SK-N-SH treated with all-trans-retinoic acid at 6 μM for 48 hours (cell line): ENCODE measurements around the gene LCN2.

Source experiments
- GLIS3 ChIP-seq: fragments of 250-450 bp; sonication (Bioruptor Pico); IDR thresholded peaks from 2 replicates; pipeline ENCODE4 v1.5.0; 2020; ENCODE audit warnings: mild to moderate bottlenecking, moderate library complexity
- PPARA ChIP-seq: fragments of 250-450 bp; sonication (Bioruptor Pico); IDR thresholded peaks from 2 replicates; pipeline ENCODE4 v1.5.0; 2020; ENCODE audit warnings: mild to moderate bottlenecking, borderline replicate concordance
- RARB ChIP-seq: fragments of 250-450 bp; sonication (Bioruptor Pico); IDR thresholded peaks from 2 replicates; pipeline ENCODE4 v1.8.0; 2021; ENCODE audit warnings: mild to moderate bottlenecking, moderate library complexity
- ZFP30 ChIP-seq: fragments of 450-650 bp; formaldehyde crosslinking; IDR thresholded peaks from 2 replicates; pipeline ENCODE4 v1.5.0; 2022; ENCODE audit warnings: mild to moderate bottlenecking, moderate library complexity
- TF ChIP-seq, protein P1 (sequence below): fragments of 250-450 bp; sonication (Bioruptor Pico); IDR thresholded peaks from 2 replicates; pipeline ENCODE4 v1.5.1; 2021; ENCODE audit warnings: mild to moderate bottlenecking, moderate library complexity
- TF ChIP-seq, protein P2 (sequence below): fragments of 250-450 bp; sonication (Bioruptor Pico); IDR thresholded peaks from 2 replicates; pipeline ENCODE4 v1.8.0; 2020; ENCODE audit warnings: mild to moderate bottlenecking, moderate library complexity, borderline replicate concordance
- TF ChIP-seq, protein P3 (sequence below): fragments of 250-450 bp; sonication (Bioruptor Pico); IDR thresholded peaks from 2 replicates; pipeline ENCODE4 v1.5.0; 2020; ENCODE audit warnings: mild to moderate bottlenecking, moderate library complexity

DNA sequence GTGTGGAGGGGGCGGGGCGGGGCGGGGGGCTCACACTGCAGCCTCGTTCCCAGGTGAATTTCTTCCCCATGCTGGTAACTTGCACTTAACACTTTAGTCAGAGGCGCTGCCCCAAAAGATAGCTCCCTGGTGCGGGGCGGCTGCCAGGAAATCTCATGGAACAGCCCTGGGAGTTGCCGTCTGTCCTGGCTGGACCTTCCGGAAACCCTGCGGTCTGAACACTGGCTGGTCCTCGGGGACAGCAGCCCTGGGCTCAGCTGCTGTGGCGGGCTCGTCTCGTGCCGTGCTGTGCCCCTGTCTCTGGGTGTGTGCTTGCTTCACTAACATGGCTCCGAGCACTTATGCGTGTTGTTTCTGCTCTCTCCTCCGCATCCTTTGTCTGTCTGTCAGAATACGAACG is 47.6 kb upstream of the LCN2 start:
- TF ChIP-seq PPARA (no peak), ZFP30 (CRISPR knock-in tag) (no peak), GLIS3 (CRISPR knock-in tag) (no peak), RARB (CRISPR knock-in tag) (no peak)
- TF ChIP-seq, protein P1, sequence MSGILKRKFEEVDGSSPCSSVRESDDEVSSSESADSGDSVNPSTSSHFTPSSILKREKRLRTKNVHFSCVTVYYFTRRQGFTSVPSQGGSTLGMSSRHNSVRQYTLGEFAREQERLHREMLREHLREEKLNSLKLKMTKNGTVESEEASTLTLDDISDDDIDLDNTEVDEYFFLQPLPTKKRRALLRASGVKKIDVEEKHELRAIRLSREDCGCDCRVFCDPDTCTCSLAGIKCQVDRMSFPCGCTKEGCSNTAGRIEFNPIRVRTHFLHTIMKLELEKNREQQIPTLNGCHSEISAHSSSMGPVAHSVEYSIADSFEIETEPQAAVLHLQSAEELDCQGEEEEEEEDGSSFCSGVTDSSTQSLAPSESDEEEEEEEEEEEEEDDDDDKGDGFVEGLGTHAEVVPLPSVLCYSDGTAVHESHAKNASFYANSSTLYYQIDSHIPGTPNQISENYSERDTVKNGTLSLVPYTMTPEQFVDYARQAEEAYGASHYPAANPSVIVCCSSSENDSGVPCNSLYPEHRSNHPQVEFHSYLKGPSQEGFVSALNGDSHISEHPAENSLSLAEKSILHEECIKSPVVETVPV (CRISPR knock-in tag), result no peak
- TF ChIP-seq, protein P2, sequence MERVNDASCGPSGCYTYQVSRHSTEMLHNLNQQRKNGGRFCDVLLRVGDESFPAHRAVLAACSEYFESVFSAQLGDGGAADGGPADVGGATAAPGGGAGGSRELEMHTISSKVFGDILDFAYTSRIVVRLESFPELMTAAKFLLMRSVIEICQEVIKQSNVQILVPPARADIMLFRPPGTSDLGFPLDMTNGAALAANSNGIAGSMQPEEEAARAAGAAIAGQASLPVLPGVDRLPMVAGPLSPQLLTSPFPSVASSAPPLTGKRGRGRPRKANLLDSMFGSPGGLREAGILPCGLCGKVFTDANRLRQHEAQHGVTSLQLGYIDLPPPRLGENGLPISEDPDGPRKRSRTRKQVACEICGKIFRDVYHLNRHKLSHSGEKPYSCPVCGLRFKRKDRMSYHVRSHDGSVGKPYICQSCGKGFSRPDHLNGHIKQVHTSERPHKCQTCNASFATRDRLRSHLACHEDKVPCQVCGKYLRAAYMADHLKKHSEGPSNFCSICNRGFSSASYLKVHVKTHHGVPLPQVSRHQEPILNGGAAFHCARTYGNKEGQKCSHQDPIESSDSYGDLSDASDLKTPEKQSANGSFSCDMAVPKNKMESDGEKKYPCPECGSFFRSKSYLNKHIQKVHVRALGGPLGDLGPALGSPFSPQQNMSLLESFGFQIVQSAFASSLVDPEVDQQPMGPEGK (CRISPR knock-in tag), result no peak
- TF ChIP-seq, protein P3, sequence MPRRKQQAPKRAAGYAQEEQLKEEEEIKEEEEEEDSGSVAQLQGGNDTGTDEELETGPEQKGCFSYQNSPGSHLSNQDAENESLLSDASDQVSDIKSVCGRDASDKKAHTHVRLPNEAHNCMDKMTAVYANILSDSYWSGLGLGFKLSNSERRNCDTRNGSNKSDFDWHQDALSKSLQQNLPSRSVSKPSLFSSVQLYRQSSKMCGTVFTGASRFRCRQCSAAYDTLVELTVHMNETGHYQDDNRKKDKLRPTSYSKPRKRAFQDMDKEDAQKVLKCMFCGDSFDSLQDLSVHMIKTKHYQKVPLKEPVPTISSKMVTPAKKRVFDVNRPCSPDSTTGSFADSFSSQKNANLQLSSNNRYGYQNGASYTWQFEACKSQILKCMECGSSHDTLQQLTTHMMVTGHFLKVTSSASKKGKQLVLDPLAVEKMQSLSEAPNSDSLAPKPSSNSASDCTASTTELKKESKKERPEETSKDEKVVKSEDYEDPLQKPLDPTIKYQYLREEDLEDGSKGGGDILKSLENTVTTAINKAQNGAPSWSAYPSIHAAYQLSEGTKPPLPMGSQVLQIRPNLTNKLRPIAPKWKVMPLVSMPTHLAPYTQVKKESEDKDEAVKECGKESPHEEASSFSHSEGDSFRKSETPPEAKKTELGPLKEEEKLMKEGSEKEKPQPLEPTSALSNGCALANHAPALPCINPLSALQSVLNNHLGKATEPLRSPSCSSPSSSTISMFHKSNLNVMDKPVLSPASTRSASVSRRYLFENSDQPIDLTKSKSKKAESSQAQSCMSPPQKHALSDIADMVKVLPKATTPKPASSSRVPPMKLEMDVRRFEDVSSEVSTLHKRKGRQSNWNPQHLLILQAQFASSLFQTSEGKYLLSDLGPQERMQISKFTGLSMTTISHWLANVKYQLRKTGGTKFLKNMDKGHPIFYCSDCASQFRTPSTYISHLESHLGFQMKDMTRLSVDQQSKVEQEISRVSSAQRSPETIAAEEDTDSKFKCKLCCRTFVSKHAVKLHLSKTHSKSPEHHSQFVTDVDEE (CRISPR knock-in tag), result no peak
